Stomach (tissue), 4 donors: ENCODE measurements around the gene B4GALNT3.

Experiments used
- CTCF ChIP-seq, 7 experiments: fragments of 450-650 bp in 4 of 7; fragments of 200-600 bp in 3 of 7; sonication (generic) in 3 of 7; IDR thresholded peaks; one replicate each; pipeline ENCODE4 v1.5.1; 2016 to 2019; ENCODE audit warnings: antibody characterized with exemption in 7 of 7, control low read depth in 2 of 7, mild to moderate bottlenecking in 1 of 7
- EP300 ChIP-seq: sonication (generic); formaldehyde crosslinking; IDR thresholded peaks from one replicate; pipeline ENCODE4 v1.6.1; 2017; ENCODE audit warnings: antibody characterized with exemption
- POLR2A ChIP-seq, 4 donors: fragments of 450-650 bp; IDR thresholded peaks; one replicate each; pipeline ENCODE4 v1.6.1; 2016; ENCODE audit warnings: antibody characterized with exemption in 4 of 4, control low read depth in 2 of 4, mild to moderate bottlenecking in 1 of 4, moderate library complexity in 1 of 4
- POLR2AphosphoS5 ChIP-seq, 3 donors: sonication (generic); formaldehyde crosslinking; IDR thresholded peaks; one replicate each; pipeline ENCODE4 v1.6.1; 2016; ENCODE audit warnings: antibody characterized with exemption in 3 of 3

GRCh38 chr12:495466-495865, 35.7 kb downstream of the B4GALNT3 start:
- no peak for TF ChIP-seq POLR2AphosphoS5 (IDR thresholded peaks at IDR 0.05)
- no peak for TF ChIP-seq POLR2A (IDR thresholded peaks at IDR 0.05)
- TF ChIP-seq CTCF (IDR thresholded peaks at IDR 0.05) = no peak
- TF ChIP-seq EP300 = no peak
